GM12872 (cell line): ENCODE data around the gene PPM1E.

Experiments used
- CTCF ChIP-seq: IDR thresholded peaks from 3 replicates; pipeline ENCODE4 v1.5.1; 2011; ENCODE audit warnings: low read depth, mild to moderate bottlenecking, low read length, moderate library complexity; ENCODE audit not compliant: insufficient read depth

PPM1E gene

GRCh38 chr17:58808609-58809563 is 53.2 kb downstream of the PPM1E start:
- TF ChIP-seq CTCF: no peak

- no peak for TF ChIP-seq CTCF
These were observed 53.9 kb downstream of the PPM1E start for GRCh38 chr17:58809564-58809936.

GRCh38 chr17:58811290-58811689 is 55.6 kb downstream of the PPM1E start:
- TF ChIP-seq CTCF: no peak

GRCh38 chr17:58813712-58814111 is 58.1 kb downstream of the PPM1E start:
- TF ChIP-seq CTCF: no peak

- TF ChIP-seq CTCF: no peak
These were observed 63.0 kb downstream of the PPM1E start for GRCh38 chr17:58818654-58819053.

GRCh38 chr17:58822148-58823050 is 66.7 kb downstream of the PPM1E start:
- TF ChIP-seq CTCF: no peak

- no peak for TF ChIP-seq CTCF
These were observed 67.4 kb downstream of the PPM1E start for GRCh38 chr17:58823051-58823525.
